ENCODE results near the gene ZNF646.

Gene ZNF646

GRCh38 chr16:31036691-31037090, 37.5 kb upstream of the ZNF646 start:
- no peak for DNase-seq (ENCODE audit: low spot score)
- TF ChIP-seq CTCF (IDR thresholded peaks at IDR 0.05; ENCODE audit: extremely low read depth, missing control alignments) = no peak

GRCh38 chr16:31038993-31039392, 35.2 kb upstream of the ZNF646 start:
- DNase-seq (ENCODE audit: low spot score) = no peak
- no peak for TF ChIP-seq CTCF (IDR thresholded peaks at IDR 0.05; ENCODE audit: extremely low read depth, missing control alignments)

GRCh38 chr16:31042866-31043265, 31.4 kb upstream of the ZNF646 start:
- TF ChIP-seq CTCF (IDR thresholded peaks at IDR 0.05; ENCODE audit: extremely low read depth, missing control alignments) = no peak
- no peak for DNase-seq (ENCODE audit: low spot score)

GRCh38 chr16:31043352-31043751, 30.9 kb upstream of the ZNF646 start:
- TF ChIP-seq CTCF (IDR thresholded peaks at IDR 0.05; ENCODE audit: extremely low read depth, missing control alignments) = no peak
- peak; percentile 28 for DNase-seq (ENCODE audit: low spot score)

- no peak for TF ChIP-seq CTCF (IDR thresholded peaks at IDR 0.05; ENCODE audit: extremely low read depth, missing control alignments)
- peak; percentile 13 for DNase-seq (ENCODE audit: low spot score)
Measured at GRCh38 chr16:31043898-31044481, 30.2 kb upstream of the ZNF646 start.

- TF ChIP-seq CTCF (IDR thresholded peaks at IDR 0.05; ENCODE audit: extremely low read depth, missing control alignments) = no peak
- no peak for DNase-seq (ENCODE audit: low spot score)
Measured at GRCh38 chr16:31050280-31051030, 23.8 kb upstream of the ZNF646 start.

GRCh38 chr16:31052114-31052513, 22.1 kb upstream of the ZNF646 start:
- no peak for TF ChIP-seq CTCF (IDR thresholded peaks at IDR 0.05; ENCODE audit: extremely low read depth, missing control alignments)
- DNase-seq (ENCODE audit: low spot score) = no peak

Measured in GM20000 (cell line).